Stimulated activated effector memory CD8-positive, alpha-beta T cell treated with anti-CD3 and anti-CD28 coated beads, Interleukin-12 subunit alpha, Interleukin-12 subunit beta, amount 100 ng/mL, for 72 hours (primary cell): ENCODE results near the gene CENPI.
"Not testable (repeated sequence)": the region's sequence is repeated elsewhere in the genome, so short reads cannot be mapped to it uniquely, and the experiment has no call there.

Experiments used
- ATAC-seq: fragments of 150-1000 bp; cut with Tn5 transposase; 2 replicates; pipeline ENCODE4 v1.10.0; 2021
- DNase-seq, 2 donors: peaks; one replicate each; pipeline ENCODE4 v3.0.0; 2021 to 2022; ENCODE audit warnings: low spot score in 2 of 2
- H3K27ac Mint-ChIP-seq: one replicate; pipeline ENCODE4 v1.8.0; 2022; ENCODE audit warnings: mild to moderate bottlenecking, mixed read lengths
- H3K36me3 Mint-ChIP-seq: one replicate; pipeline ENCODE4 v1.8.0; 2022; ENCODE audit warnings: mild to moderate bottlenecking, mixed read lengths
- H3K4me1 Mint-ChIP-seq: one replicate; pipeline ENCODE4 v1.8.0; 2022; ENCODE audit warnings: mixed read lengths
- H3K4me3 Mint-ChIP-seq: one replicate; pipeline ENCODE4 v1.8.0; 2022; ENCODE audit warnings: mild to moderate bottlenecking, mixed read lengths
- H3K9me3 Mint-ChIP-seq: one replicate; pipeline ENCODE4 v1.8.0; 2022; ENCODE audit warnings: mixed read lengths

CENPI gene, protein sequence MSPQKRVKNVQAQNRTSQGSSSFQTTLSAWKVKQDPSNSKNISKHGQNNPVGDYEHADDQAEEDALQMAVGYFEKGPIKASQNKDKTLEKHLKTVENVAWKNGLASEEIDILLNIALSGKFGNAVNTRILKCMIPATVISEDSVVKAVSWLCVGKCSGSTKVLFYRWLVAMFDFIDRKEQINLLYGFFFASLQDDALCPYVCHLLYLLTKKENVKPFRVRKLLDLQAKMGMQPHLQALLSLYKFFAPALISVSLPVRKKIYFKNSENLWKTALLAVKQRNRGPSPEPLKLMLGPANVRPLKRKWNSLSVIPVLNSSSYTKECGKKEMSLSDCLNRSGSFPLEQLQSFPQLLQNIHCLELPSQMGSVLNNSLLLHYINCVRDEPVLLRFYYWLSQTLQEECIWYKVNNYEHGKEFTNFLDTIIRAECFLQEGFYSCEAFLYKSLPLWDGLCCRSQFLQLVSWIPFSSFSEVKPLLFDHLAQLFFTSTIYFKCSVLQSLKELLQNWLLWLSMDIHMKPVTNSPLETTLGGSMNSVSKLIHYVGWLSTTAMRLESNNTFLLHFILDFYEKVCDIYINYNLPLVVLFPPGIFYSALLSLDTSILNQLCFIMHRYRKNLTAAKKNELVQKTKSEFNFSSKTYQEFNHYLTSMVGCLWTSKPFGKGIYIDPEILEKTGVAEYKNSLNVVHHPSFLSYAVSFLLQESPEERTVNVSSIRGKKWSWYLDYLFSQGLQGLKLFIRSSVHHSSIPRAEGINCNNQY

GRCh38 chrX:101097546-101098453 lies at the start of gene CENPI:
TSS of gene CENPI (plus strand) at chrX:101098204. CDS start at chrX:101101071, 2,867 bp downstream.
- ATAC-seq (peak; percentile 100), DNase-seq (peak; percentile 68 to 91)
- Mint-ChIP-seq H3K4me3 (peak within 1 kb of the TSS; percentile 65), H3K4me1 (peaks cover 19% of the 10 kb centered on the region), H3K27ac (peak within 1 kb of the TSS; percentile 26), H3K36me3 (peaks cover 20% of the 10 kb centered on the region), H3K9me3 (no peaks in the 10 kb centered on the region)

DNA sequence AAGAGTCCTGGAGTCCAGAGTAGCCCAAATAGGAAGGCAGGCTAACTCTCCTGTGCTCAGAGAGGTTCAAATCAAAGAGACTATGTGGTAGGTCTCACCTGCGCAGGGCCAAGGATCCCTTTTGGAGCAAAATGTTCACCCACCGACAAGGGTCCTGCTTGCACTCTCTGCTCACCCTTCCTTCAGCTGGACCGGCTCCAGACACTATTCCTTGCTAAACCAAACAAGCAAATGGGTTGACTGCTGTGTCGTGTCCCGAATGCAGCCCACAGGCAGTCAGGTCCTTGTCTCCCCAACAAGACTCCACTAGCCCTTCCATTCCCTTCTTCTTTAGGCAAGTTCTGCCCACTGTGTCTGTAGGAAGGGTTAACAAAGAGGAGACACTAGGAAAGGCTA lies 46.9 kb upstream of the CENPI start:
- peak overlapping the region; percentile 95 for H3K27ac Mint-ChIP-seq
- H3K36me3 Mint-ChIP-seq: peaks cover 36% of the 10 kb centered on the region
- DNase-seq: no peak
- ATAC-seq: no peak
- peaks cover 8% of the 10 kb centered on the region for H3K4me1 Mint-ChIP-seq
- H3K9me3 Mint-ChIP-seq: no peaks in the 10 kb centered on the region
- H3K4me3 Mint-ChIP-seq: peak overlapping the region; percentile 82

- peak within 1 kb of the TSS; percentile 95 for H3K27ac Mint-ChIP-seq
- peak within 1 kb of the TSS; percentile 82 for H3K4me3 Mint-ChIP-seq
- peaks cover 35% of the 10 kb centered on the region for H3K36me3 Mint-ChIP-seq
- H3K9me3 Mint-ChIP-seq: no peaks in the 10 kb centered on the region
- peaks cover 11% of the 10 kb centered on the region for H3K4me1 Mint-ChIP-seq
- peak; percentile 46 to 81 for DNase-seq
- ATAC-seq: peak; percentile 95
Measured at GRCh38 chrX:101051549-101052302, 46.3 kb upstream of the CENPI start, which contains the start of gene TRMT2B. TSS of gene TRMT2B (minus strand) at chrX:101052111. CDS start at chrX:101042289, 9,822 bp downstream.

- not testable (repeated sequence) for DNase-seq, H3K27ac Mint-ChIP-seq, H3K9me3 Mint-ChIP-seq, H3K36me3 Mint-ChIP-seq, ATAC-seq, H3K4me3 Mint-ChIP-seq
- peaks cover 11% of the 10 kb centered on the region for H3K4me1 Mint-ChIP-seq
Measured at GRCh38 chrX:101056551-101056950, 41.5 kb upstream of the CENPI start.

- Mint-ChIP-seq H3K4me1 (peaks cover 11% of the 10 kb centered on the region), H3K27ac (no peak overlapping the region), H3K9me3 (no peaks in the 10 kb centered on the region), H3K36me3 (no peaks in the 10 kb centered on the region), H3K4me3 (no peak overlapping the region)
- DNase-seq (no peak), ATAC-seq (peak; percentile 81)
Measured at GRCh38 chrX:101057093-101057714, 40.8 kb upstream of the CENPI start.

DNA sequence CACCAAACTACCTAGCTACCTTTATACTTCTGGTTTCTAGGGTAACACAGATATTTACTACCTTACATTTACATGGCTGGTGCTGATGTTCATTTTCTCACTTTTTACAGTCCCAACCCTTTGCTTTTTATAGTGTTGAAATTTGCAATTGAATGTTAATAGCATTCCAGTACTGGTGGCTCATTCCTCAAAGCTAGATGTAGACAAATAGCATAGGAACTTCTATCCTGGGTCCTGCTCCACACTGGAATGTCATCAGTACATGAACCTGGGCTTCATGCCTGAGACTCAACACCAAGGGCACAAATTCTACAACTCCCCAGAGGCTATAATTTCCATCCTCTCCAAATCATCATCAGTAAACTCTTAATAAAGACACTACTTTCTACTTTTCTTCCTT lies 35.8 kb upstream of the CENPI start:
- no peak for DNase-seq
- H3K36me3 Mint-ChIP-seq: no peaks in the 10 kb centered on the region
- H3K27ac Mint-ChIP-seq: no peak overlapping the region
- no peak for ATAC-seq
- no peak overlapping the region for H3K4me3 Mint-ChIP-seq
- H3K9me3 Mint-ChIP-seq: no peaks in the 10 kb centered on the region
- peaks cover 3% of the 10 kb centered on the region for H3K4me1 Mint-ChIP-seq

- H3K27ac Mint-ChIP-seq: no peak overlapping the region
- H3K9me3 Mint-ChIP-seq: no peaks in the 10 kb centered on the region
- H3K4me1 Mint-ChIP-seq: no peaks in the 10 kb centered on the region
- ATAC-seq (no peak), DNase-seq (no peak)
- no peaks in the 10 kb centered on the region for H3K36me3 Mint-ChIP-seq
- no peak overlapping the region for H3K4me3 Mint-ChIP-seq
Measured at GRCh38 chrX:101071582-101071981, 26.4 kb upstream of the CENPI start.

- ATAC-seq: no peak
- no peak within 1 kb of the TSS for H3K4me3 Mint-ChIP-seq
- H3K27ac Mint-ChIP-seq: no peak within 1 kb of the TSS
- peaks cover 5% of the 10 kb centered on the region for H3K4me1 Mint-ChIP-seq
- DNase-seq: no peak
- H3K9me3 Mint-ChIP-seq: no peaks in the 10 kb centered on the region
- H3K36me3 Mint-ChIP-seq: no peaks in the 10 kb centered on the region
Measured at GRCh38 chrX:101078716-101079598, 19.0 kb upstream of the CENPI start, which contains the start of gene TMEM35A. TSS of gene TMEM35A (plus strand) at chrX:101078879. CDS start at chrX:101079003, 124 bp downstream.

GRCh38 chrX:101079736-101080270 lies 18.2 kb upstream of the CENPI start:
- ATAC-seq (no peak), DNase-seq (no peak)
- Mint-ChIP-seq H3K4me3 (no peak overlapping the region), H3K4me1 (peaks cover 5% of the 10 kb centered on the region), H3K36me3 (no peaks in the 10 kb centered on the region), H3K27ac (no peak overlapping the region), H3K9me3 (no peaks in the 10 kb centered on the region)

DNA sequence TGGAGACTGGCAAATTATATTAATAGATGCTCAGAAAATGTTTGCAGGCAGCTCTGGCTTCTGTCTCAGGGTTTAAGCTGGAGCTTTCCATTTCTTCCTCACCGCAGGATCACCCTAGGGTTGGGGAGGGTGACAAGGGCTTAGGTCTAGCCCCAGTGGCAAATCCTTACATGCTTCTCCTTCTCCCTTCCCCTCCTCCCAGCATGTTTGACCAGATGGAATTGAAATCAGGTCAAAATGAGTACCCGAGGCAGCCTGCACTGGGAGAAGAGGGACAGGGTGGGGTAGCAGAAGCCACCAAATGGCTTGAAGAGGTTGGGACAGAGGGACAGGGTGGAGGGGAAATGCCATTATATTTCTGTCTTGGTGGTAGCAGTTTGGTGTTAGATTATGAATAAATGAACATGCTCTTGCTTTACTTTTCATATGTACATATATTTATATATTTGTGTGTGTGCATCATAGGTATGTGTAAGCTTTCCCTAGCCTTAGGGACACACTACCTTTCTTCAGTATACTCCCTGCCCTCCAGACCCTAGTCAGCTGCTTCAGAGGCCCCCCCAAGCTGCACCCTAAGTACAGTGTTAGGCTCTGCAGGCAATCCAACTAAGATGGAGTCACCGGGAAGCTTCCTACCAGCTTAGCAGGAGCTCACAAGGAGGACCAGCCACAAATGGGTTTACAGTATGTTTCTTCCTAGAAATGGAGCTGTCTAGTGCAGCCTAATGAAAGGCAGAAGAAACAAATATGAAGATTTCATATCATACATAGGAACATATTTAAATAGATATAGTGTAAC lies 17.5 kb upstream of the CENPI start:
- Mint-ChIP-seq H3K4me1 (peaks cover 5% of the 10 kb centered on the region), H3K36me3 (no peaks in the 10 kb centered on the region), H3K9me3 (no peaks in the 10 kb centered on the region), H3K4me3 (no peak overlapping the region), H3K27ac (no peak overlapping the region)
- no peak for ATAC-seq
- no peak for DNase-seq

DNA sequence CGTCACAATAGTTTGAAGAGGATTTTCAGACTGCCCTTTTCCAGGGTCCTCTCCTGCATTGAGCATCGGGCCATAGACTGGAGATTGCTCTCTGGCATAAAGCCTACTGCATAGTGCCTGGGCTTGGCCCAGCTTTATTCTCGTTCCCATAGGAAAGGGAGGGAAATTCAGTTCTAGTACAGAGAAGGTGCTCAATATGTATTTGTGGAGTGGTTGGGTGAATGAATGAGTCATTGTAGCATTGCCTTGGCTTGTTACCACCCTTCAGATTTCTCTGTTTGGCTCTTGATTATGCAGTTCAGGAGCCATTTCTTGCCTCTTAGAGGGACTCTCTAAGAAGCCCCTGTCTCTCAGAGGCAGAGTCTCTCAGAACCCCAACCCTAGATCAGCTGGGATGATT lies 16.8 kb upstream of the CENPI start:
- DNase-seq (no peak), ATAC-seq (no peak)
- Mint-ChIP-seq H3K4me3 (no peak overlapping the region), H3K36me3 (no peaks in the 10 kb centered on the region), H3K27ac (no peak overlapping the region), H3K9me3 (no peaks in the 10 kb centered on the region), H3K4me1 (peaks cover 5% of the 10 kb centered on the region)

DNA sequence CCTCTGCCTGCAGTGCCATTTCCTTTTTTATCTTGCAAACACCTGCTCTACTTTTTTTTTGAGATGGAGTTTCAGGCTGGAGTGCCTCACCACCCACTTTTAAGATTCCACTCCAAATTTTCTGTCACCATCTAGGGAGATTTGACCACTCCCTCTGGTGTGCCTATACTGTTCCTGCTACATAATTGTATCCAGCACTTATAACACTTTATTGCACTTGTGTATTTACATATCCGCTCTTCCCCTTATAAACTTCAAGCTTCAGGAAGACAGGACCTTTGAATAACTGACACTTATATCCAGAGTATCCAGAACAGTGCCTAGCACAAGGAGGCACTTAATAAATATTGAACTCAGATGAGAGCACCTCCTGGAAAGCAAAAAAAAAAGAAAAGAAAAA lies 6.2 kb upstream of the CENPI start:
- H3K9me3 Mint-ChIP-seq: no peaks in the 10 kb centered on the region
- H3K36me3 Mint-ChIP-seq: no peaks in the 10 kb centered on the region
- no peak overlapping the region for H3K27ac Mint-ChIP-seq
- no peak for ATAC-seq
- no peak for DNase-seq
- no peak overlapping the region for H3K4me3 Mint-ChIP-seq
- H3K4me1 Mint-ChIP-seq: no peaks in the 10 kb centered on the region
